GM19467 (cell line): ENCODE results near the gene RPL22.
"Not testable (repeated sequence)": the region's sequence is repeated elsewhere in the genome, so short reads cannot be mapped to it uniquely, and the experiment has no call there.

Source experiments
- ATAC-seq: cut with Tn5 transposase; IDR thresholded peaks from one replicate; pipeline ENCODE4 v1.9.1; 2021; ENCODE audit warnings: mild to moderate bottlenecking, moderate library complexity; ENCODE audit not compliant: unreplicated experiment

RPL22 gene

DNA sequence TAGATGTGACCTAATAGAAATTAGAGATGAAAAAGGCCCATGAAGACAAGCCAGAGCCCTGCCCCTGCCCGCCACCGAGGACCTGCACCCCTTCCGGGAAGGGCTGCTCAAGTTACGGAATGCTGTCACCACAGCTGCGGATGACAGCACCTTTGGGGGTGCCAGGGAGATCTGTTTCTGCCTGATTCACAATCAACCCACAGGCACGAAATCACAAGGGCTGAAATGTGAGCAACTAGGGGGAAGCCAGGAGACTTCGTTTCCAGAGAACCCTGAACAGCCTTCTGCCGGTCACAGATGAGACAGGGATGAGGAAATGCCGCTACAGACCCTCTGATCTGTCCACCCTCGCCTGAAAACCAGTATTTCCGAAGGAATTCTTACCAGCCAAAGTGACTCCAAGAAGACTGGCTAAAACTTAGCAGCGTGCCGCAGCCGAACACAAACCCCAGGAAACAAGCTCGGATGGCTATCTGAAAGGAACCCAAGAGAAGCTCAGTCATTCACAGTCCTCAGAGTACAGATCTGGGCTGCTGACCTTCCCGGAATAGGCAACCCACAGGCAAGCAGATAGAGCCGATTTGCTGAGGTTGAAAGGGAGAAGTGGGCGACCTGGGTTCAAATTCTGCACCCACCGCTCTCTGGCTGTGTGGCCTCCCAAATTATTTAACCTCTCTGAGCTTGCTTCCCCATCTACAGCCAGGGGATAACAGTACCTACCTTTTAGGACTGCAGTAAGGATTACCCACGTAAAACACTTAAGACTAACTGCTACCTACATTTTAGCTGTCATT, 35.3 kb upstream of the RPL22 start:
- no peak for ATAC-seq

DNA sequence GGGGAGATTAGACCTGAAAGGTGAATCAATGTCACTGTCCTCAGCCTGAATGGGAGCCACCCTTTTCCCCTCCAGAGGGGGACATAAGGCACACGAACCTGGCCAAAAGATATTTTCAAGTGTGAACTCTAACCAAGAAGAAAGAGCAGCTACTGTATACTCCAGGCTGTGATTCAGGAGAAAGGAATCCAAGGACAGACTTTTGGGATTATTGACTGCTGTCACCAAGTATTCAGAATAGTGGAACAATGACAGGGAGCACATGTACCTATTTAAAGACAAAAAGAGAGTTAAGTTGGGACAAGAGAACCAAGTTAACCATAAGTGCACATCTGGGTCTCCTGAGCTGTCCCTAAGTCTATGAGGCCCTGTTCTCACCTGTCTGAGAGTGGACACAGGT, 34.0 kb upstream of the RPL22 start:
- ATAC-seq, result no peak

DNA sequence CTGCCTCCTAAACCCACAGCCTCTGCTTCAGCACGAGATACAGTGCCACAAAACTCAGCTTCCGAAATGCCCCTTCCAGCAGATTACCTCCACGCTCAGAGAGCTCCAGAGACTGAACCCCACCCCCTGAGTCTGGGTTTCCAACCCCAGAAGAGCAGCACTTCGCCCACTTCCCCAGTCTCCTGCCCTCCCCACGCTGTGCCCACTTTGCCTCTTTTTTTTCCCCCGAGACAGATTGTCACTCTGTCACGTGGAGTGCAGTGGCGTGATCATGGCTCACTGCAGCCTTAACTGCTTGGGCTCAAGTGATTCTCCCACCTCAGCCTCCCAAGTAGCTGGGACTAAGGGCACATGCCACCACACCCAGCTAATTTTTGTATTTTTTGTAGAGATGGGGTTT, 26.3 kb upstream of the RPL22 start:
- no peak for ATAC-seq

DNA sequence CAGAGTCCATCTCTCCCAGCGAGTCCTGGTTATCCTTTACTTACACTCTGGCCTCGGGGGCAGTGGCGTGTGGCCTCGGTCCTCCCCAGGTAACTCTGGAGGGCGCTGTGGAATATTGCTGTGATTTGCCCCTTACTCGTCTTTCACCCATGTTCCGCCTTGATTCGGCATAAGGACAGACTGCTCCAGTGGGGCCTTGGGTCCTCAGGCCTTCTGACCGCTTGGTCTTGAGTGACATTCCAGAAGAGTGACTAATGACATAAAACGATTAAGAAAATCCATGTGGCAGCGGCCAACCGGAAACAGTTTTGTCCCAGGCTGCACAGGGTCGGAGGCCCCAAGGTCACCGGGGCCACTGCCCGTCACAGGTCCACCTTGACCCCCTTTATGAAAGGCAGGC, 25.3 kb upstream of the RPL22 start:
- ATAC-seq, result no peak

DNA sequence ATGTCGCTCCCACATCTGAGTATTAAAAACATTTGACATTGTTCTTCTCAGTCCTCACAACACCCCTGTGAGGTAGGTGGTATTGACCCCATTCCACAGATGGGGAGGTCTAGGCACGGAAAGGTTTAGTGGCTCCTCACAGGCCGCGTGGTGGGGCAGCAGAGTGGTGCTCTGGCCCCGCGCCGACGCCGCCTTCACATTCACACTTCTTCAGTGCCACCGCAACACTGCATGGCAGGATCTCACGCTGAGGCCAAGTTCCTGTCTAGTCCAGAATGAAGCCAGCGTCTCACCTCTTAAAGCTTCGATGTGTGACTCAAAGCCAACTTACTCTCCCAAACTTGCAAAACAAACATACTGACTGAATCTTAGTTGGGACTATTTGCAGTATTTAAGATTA, 24.2 kb upstream of the RPL22 start:
- no peak for ATAC-seq

DNA sequence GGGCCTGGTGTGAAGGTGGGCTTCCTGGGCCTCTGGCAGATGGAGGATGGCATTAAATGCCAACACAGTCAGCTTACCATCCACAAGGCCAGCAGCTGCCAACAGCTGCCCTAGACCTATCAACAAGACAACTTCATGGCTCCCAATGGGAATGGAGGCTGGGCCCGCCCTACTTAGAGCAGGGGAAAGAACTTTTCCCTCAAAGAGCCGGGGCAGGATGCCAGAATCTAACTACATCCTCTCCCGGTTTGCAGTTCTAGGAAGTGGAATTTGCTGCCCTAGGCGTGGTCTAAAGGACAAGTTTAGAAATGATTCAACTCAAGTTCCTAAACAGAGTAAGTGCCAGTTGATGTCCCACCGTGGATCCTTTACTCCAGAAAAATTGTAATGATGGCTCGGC, 23.2 kb upstream of the RPL22 start:
- no peak for ATAC-seq

DNA sequence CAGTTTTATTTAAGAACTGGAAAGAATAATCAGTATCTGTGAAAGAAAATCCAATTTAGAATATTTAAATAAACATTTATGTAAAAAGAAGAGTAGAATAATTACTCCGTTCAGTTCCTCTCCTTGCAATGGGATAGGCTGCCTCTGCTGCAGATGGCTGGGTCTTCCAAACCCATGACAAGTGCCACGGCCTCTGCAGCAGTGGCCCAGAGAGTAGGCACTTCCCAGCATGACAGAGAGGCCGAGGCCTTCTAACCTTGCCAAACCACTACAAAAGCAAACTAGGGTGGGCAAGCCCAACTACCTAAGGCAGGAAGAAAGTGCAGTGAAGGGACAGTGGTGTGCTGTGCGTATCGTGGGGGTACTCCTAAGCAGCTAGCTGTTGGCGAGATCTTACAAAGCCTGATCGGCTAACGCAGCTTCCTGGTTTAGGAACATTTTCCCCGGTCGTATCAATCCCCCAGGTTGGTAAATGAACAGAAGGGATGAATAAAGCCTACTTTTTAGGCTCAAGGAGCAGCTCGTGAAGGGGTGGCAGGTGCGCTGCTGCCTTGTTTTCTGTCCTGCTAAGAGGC, 21.9 kb upstream of the RPL22 start:
- ATAC-seq, result no peak

DNA sequence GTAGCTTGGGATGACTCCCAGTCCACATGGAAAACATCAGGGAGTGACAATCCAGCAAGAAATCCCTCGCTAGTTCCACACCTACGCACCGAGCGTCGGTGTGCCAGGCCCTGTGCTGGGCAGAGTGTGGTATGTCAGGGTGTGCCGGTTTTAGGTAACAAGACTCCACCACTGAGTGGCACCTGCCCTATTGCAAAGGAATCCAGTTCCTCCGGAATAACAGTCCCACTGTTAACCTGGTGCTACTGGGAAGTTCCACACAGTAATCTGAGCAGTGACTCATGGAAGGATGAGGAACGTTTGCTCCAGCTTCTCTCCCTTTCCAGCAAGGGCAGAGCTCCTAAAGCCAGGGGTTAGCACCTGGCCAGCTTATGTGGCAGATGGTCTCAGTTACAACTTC, 20.8 kb upstream of the RPL22 start:
- ATAC-seq, result no peak

DNA sequence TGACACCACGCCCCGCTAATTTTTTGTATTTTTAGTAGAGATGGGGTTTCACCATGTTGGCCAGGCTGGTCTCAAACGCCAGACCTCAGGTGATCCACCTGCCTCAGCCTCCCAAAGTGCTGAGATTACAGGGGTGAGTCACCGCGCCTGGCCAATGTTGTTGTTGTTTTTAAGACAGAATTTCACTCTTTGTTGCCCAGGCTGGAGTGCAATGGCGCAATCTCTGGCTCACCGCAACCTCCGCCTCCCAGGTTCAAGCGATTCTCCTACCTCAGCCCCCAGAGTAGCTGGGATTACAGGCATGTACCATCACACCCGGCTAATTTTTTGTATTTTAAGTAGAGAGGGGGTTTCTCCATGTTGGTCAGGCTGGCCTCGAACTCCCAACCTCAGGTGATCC, 20.2 kb upstream of the RPL22 start:
- ATAC-seq, result not testable (repeated sequence)

DNA sequence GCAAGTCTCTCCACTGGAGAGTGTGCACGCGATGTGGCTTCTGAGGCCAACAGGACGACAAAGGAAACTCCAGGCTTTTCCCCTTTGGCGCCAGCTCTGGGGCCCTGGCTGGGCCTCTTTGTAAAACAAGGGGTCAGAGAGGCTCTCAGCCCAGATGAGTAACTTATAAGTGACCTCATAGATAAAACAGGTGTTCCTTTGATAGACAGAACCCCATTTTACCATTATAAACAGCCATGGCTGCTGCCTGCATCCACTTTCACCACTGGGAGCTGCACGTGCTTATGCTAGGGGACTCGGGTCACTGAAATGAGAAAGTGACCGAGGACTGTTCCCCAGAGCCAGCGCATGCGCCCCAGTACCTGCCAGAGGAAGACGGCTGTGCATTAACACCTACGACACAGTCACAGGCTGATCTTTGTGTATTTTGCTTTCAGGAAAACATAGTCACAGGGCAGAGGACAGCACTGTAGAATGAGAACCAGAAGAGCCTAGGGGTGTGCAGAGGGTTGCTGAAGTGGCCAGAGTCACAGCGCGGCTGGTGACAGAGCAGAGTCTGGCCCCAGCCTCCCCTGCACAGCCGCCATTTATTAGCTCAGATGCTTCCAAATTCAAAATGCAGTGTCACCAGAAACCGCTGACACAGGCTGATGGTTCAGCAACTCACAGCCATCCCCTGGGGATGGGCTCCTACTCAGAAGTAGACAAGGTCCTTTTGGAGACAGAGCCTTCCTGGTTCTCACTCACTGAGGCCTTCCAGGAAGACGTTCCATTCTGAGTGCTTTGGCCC, 19.2 kb upstream of the RPL22 start:
- ATAC-seq, result no peak

DNA sequence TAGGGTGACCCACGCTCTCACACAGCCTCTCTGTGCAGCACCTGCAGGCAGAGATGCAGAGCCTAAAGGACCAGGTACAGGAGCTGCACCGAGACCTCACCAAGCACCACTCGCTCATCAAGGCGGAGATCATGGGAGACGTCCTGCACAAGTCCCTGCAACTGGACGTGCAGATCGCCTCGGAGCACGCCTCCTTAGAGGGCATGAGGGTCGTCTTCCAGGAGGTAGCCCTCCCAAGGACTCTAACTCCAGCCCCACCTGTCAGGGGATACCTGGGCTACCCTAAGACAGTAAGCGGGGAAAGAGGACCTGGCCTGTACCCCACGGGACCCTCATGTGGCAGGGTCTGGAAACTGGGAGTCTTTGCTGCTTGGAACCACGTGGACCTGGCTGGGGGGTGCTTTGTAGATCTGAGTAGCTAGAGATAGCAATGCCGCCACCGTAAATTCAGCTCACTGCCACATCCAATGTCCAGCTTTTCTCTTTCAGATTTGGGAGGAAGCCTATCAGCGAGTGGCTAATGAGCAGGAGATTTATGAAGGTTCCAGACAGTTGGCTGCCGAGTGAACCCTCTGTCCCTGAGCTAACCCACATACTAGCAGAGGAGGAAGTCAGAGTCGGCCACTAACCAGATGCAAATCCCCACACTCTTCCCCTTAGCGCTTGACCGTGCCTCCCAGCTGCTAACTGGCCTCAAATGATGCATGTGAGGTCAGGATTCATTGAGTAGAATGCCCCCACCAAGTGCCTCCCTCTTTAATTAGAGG, 13.0 kb upstream of the RPL22 start:
- ATAC-seq, result no peak

DNA sequence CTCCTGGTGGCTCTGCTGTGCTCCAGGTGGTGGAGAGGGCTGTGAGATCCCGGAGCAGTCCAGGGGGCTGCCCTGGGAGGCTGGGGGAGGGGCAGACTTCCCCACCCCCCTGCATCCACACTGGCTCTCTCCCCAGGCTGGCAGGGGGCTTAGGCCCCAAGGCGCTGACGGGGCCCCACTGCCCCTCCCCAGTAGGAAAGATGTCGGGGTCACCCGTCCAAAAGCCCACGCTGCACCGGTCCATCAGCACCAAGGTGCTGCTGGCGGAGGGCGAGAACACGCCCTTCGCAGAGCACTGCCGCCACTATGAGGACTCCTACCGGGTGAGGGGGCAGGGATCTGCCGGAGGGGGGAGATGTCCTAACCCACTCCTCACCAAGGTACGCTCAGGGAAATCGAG, 12.3 kb upstream of the RPL22 start:
- no peak for ATAC-seq

DNA sequence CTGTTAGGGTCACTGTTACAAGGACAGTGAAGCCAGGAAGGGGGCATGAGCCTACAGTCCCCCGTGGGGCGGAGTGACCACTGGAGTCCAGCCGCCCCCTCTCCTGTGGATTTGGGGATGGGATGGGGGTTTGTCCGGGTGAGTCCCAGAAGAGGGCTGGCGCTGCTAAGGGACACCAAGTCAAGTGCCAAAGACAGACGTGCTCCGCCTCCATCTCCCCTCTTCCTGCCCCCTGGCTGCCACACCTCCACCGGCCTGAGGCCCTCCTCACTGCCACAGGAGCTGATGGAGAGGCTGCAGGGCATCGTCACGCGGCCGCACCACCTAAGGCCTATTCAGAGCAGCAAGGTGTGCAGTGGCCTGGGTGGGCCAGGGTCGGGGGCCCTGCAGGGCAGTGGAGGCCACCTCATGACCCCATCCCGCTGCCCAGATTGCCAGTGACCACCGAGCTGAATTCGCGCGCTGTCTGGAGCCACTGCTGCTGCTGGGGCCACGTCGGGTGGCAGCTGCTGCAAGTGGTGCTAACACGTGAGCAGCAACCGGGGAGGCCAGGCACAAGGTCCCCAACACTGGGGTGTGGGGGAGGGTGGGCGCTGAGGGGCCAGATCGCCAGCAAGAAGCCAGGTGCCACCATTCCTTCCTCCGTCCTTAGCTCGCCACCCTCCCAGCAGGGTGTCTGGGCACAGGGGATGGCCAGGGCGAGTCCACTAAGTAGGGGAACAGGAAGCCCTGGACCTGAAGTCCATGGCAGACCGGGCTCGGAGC, 11.4 kb upstream of the RPL22 start:
- ATAC-seq, result no peak

DNA sequence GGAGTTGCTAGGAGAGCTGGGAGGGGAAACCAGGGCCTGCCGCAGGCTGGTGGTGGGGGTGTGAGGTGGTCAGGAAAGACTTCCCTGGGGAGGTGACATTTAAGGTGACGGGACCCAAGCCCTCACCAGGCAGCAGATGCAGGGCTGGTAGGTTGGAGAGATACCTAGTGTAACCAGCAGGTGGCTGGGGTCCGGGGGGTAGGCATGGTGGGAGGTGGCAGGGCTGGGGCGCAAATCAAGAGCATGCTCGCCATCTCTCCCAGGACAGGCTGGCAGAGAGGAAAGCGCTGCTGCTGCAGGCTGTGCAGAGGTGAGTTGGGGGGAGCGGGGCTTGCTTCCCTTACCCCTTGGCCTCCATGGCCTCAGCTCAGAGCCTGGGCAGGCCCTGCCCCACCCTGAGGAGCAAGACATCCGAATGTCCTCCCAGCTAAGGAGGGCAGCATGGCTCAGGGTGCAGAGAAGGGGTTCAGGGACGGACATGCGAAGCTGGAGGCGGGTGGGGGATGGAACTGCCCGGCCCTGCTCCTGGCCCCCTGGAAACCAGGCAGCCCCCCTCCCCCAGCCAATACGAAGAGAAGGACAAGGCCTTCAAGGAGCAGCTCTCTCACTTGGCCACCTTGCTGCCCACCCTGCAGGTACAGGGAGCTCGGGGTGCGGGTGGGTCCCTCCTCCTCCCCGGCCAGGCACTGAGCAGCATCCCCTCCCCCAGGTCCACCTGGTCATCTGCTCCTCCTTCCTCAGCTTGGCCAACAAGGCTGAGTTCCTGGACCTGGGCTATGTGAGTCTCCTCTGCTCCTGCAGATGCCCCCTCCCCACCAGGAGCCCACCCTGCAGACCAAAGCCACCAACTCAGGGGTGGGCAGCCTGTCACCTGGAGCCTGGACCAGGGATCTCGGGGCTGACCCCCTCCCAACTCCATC, 10.5 kb upstream of the RPL22 start:
- no peak for ATAC-seq

DNA sequence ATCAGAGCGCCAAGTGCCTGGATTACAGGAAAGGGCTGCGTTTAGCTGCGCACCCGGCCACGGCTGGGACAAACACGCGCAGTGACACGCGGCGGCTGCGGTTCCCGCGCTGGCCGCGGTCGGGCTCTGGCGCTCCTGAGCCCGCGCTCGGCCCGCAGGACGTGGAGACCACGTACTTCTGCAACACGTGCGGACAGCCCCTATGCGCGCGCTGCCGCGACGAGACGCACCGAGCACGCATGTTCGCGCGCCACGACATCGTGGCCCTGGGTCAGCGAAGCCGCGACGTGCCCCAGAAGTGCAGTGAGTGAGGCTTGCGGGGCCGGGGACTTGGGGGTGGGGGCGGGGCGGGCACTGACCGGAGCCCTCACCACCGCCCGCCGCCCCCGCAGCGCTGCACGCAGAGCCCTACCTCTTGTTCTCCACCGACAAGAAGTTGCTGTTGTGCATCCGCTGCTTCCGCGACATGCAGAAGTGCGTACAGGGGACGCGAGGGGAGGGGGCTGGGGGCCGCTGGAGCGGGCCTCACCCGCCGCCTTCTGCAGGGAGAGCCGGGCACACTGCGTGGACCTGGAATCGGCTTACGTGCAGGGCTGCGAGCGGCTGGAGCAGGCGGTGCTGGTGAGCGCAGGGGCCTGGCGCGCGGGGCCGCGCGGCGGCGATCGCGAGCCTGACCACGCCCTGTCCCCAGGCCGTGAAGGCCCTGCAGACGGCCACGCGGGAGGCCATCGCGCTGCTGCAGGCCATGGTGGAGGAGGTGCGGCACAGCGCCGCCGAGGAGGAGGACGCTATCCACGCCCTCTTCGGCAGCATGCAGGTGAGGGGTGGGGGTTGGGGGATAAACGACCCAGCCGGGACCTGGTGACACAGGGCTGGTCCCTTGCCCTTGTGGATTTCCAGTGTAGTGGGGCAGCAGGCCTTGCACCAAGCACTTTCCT, 9.6 kb upstream of the RPL22 start:
- ATAC-seq, result no peak

DNA sequence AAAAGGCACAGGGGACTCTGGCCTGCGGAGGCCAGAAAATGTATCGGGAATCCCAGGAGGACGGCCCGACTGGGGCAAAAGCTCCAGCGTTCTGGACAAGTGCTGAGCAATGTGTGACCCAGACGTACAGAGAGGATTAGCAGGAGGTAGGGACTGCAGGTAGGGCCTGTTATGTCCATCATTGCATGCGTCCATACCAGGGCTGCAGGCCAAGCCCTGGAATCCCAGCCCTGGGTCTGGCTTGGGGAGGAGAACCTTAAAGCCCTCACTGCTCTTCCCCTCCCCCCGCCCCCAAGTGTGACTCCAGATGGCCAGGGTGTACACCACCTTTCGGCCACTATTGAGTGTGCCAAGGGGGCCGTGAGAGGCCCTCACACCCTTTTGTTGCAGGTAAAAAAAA, 8.5 kb upstream of the RPL22 start:
- ATAC-seq, result no peak

DNA sequence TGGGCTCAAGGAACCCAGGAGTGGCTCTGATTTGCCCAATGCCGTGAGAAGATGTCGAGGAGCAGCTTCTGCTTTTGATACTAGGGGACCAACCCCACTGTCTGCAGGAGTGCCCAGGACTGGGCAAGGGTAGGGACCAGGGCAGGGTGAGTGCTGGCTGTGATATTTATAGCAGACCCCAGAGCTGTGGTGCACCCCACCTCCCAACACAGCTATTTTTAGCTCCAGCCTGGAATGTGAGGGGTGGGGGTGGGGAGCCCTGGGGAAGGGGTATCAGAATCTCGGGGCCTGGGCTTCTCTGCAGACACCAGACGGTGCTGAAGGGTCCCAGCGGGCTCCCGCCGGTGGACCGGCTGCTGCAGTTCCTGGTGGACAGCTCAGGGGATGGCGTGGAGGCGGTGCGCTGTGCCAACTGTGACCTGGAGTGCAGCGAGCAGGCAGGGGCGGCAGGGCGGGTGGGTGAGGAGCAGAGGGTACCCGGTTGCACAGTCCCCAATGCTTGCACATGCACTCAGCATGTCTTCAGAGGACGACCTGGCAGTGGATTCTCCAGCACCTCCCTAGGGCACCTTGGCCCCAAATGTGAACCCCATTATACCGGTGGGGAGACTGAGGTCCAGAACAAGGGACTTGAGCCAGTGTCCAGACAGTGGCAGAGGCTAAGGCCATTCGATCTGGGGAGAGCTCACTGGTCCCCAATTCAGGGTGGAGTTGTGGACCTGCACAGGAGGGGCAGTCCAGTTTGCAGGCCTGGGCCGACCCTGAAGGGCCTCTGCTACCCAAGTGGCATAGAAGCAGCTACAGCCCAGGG, 7.9 kb upstream of the RPL22 start:
- ATAC-seq, result no peak

DNA sequence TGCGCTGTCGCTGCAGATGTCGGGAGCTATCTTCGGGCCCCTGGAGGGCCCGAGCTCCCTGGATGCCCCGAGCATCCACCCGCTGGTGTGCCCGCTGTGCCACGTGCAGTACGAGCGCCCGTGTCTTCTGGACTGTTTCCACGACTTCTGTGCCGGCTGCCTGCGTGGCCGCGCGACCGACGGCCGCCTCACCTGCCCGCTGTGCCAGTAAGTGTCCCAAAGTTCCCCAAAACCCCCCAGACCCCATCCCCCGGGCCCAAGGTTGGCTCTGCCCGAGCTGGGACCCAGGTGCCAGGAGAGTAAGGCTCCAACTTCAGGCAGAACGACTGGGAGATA, 7.1 kb upstream of the RPL22 start:
- ATAC-seq, result no peak
